HCT116 (cell line): Measurements from ENCODE around the gene NUP133. TPM values are rescaled to one million over a fixed set of nuclear protein-coding genes. Genes with fewer than 3 reads are reported as not detected.

ENCODE experiments used
- ATAC-seq: fragments of 200-7000 bp; cut with Tn5 transposase; 2 replicates; pipeline ENCODE4 v1.9.1; 2020; ENCODE audit warnings: mild to moderate bottlenecking, moderate library complexity
- BruUV-seq: library from RNA; stranded (reverse); fragments of 400-500 nt; replicated peaks from 2 replicates; lab custom pipeline; 2021; lab: Mats Ljungman, UMichigan
- CTCF ChIA-PET: fragments of 300-600 bp; sonication (Branson Sonifier 250); formaldehyde crosslinking; loops from one replicate; lab custom pipeline; 2021; ENCODE audit warnings: antibody characterized with exemption; lab: Charles Lee
- POLR2A ChIA-PET: fragments of 300-600, 350-600 bp; sonication (Branson Sonifier 250); formaldehyde crosslinking; loops from one replicate; lab custom pipeline; 2021; ENCODE audit warnings: antibody characterized with exemption; lab: Charles Lee
- RAD21 ChIA-PET, 2 experiments: fragments of 300-600 bp; sonication (Branson Sonifier 250); formaldehyde crosslinking; loops; one replicate each; lab custom pipeline; 2023; ENCODE audit warnings: low total read pairs in 2 of 2; ENCODE audit not compliant: uncharacterized antibody in 2 of 2, unreplicated experiment in 2 of 2, low non-redundant PET in 1 of 2; lab: Charles Lee
- DNase-seq: peaks from one replicate; pipeline ENCODE4 v3.0.0-alpha.2; 2010; ENCODE audit warnings: low read depth, low spot score
- H2AFZ ChIP-seq: fragments of 200-600 bp; shearing (Covaris generic), sonication (generic); 2 replicates; pipeline ENCODE4 v1.6.1; 2017; ENCODE audit warnings: low read depth, mixed run types, mixed read lengths, antibody characterized with exemption, low read length; ENCODE audit not compliant: poor library complexity, severe bottlenecking
- H3K27ac ChIP-seq: 2 replicates; pipeline ENCODE4 v1.5.1; 2012; ENCODE audit warnings: low read depth, low read length
- H3K27me3 ChIP-seq: fragments of 200-600 bp; sonication (generic); 2 replicates; pipeline ENCODE4 v1.6.1; 2016; ENCODE audit warnings: mixed run types, low read length, mixed read lengths; ENCODE audit not compliant: insufficient read depth
- H3K36me3 ChIP-seq, 2 experiments: fragments of 200-500 bp in 1 of 2; fragments of 200-600 bp in 1 of 2; sonication (Bioruptor generic) in 1 of 2; sonication (generic) in 1 of 2; 2 replicates each; pipeline versions ENCODE4 v1.5.1 to v1.6.1; 2014 to 2016; ENCODE audit warnings: low read length in 2 of 2, inconsistent platforms in 1 of 2, mixed read lengths in 1 of 2, mixed run types in 1 of 2; ENCODE audit not compliant: insufficient read depth in 2 of 2, control insufficient read depth in 1 of 2
- H3K4me1 ChIP-seq, 2 experiments: fragments of 200-600 bp in 1 of 2; sonication (generic) in 1 of 2; 2 replicates each; pipeline versions ENCODE4 v1.5.1 to v1.6.1; 2012 to 2017; ENCODE audit warnings: low read length in 2 of 2, inconsistent platforms in 1 of 2, mild to moderate bottlenecking in 1 of 2, mixed read lengths in 1 of 2, mixed run types in 1 of 2, moderate library complexity in 1 of 2; ENCODE audit not compliant: insufficient read depth in 2 of 2, control insufficient read depth in 1 of 2
- H3K4me2 ChIP-seq: fragments of 200-600 bp; sonication (generic); 2 replicates; pipeline ENCODE4 v1.6.1; 2017; ENCODE audit warnings: mixed run types, low read length, mixed read lengths
- H3K4me3 ChIP-seq, 2 experiments: fragments of 200-600 bp in 1 of 2; sonication (generic) in 1 of 2; replicated peaks in 1 of 2; 2 replicates each; pipeline ENCODE4 v1.5.1; 2011 to 2016; ENCODE audit warnings: low read length in 2 of 2, control low read depth in 1 of 2, low read depth in 1 of 2, mild to moderate bottlenecking in 1 of 2, mixed read lengths in 1 of 2, mixed run types in 1 of 2
- H3K79me2 ChIP-seq: fragments of 200-600 bp; sonication (generic); 2 replicates; pipeline ENCODE4 v1.6.1; 2017; ENCODE audit warnings: mild to moderate bottlenecking, mixed run types, low read length, moderate library complexity, mixed read lengths; ENCODE audit not compliant: insufficient read depth
- H3K9ac ChIP-seq: fragments of 200-600 bp; sonication (generic); 2 replicates; pipeline ENCODE4 v1.6.1; 2016; ENCODE audit warnings: low read length, mixed read lengths
- H3K9me2 ChIP-seq: fragments of 200-600 bp; sonication (generic), shearing (Covaris generic); 2 replicates; pipeline ENCODE4 v1.6.1; 2017; ENCODE audit warnings: mixed run types, mild to moderate bottlenecking, moderate library complexity; ENCODE audit not compliant: insufficient read depth
- H3K9me3 ChIP-seq, 2 experiments: fragments of 200-500 bp in 1 of 2; fragments of 200-600 bp in 1 of 2; sonication (Bioruptor generic) in 1 of 2; sonication (generic) in 1 of 2; 2 replicates each; pipeline ENCODE4 v1.6.1; 2014 to 2017; ENCODE audit warnings: low read length in 2 of 2, mixed read lengths in 2 of 2, inconsistent platforms in 1 of 2, low read depth in 1 of 2, mild to moderate bottlenecking in 1 of 2, mixed run types in 1 of 2, moderate library complexity in 1 of 2; ENCODE audit not compliant: control insufficient read depth in 1 of 2, insufficient read depth in 1 of 2
- H4K20me1 ChIP-seq: fragments of 200-600 bp; sonication (generic), shearing (Covaris generic); 2 replicates; pipeline ENCODE4 v1.6.1; 2017; ENCODE audit warnings: mixed run types, mild to moderate bottlenecking, moderate library complexity; ENCODE audit not compliant: insufficient read depth
- EGR1 ChIP-seq: IDR thresholded peaks from 2 replicates; pipeline ENCODE4 v1.6.1; 2012; ENCODE audit warnings: low read depth
- EZH2 ChIP-seq: fragments of 200-600 bp; sonication (generic); IDR thresholded peaks from 2 replicates; pipeline ENCODE4 v1.6.1; 2017; ENCODE audit warnings: antibody characterized with exemption, mixed run types
- MAX ChIP-seq: IDR thresholded peaks from 2 replicates; pipeline ENCODE4 v1.6.1; 2012
- RAD21 ChIP-seq: IDR thresholded peaks from 2 replicates; pipeline ENCODE4 v1.6.1; 2012; ENCODE audit warnings: low read depth, mild to moderate bottlenecking
- REST ChIP-seq: IDR thresholded peaks from 2 replicates; pipeline ENCODE4 v1.6.1; 2012; ENCODE audit warnings: low read depth
- TCF7L2 ChIP-seq: IDR thresholded peaks from 2 replicates; pipeline ENCODE4 v1.7.0; 2011; ENCODE audit warnings: borderline replicate concordance, inconsistent platforms; ENCODE audit not compliant: insufficient read depth, insufficient read length; ENCODE audit errors: extremely low read depth
- ZBTB33 ChIP-seq: IDR thresholded peaks from 2 replicates; pipeline ENCODE4 v1.6.1; 2011; ENCODE audit warnings: mild to moderate bottlenecking, low read length, moderate library complexity; ENCODE audit not compliant: insufficient replicate concordance; ENCODE audit errors: extremely low read depth
- intact Hi-C: fragments of 100-400 bp; cut with micrococcal nuclease; formaldehyde crosslinking; loops from 2 replicates; pipeline ENCODE4 v1.10.0; 2022
- total RNA-seq: library from RNA; stranded (reverse); gene quantifications from one replicate; pipeline ENCODE4 v1.2.1, GENCODE V29; 2021; ENCODE audit not compliant: unreplicated experiment

Gene NUP133
- total RNA-seq, 1 experiment from 2014 or later = 52.5 TPM

- CTCF ChIA-PET = no interaction called here
- Histone ChIP-seq H3K9ac (no peak overlapping the region), H2AFZ (no peak overlapping the region), H4K20me1 (no peaks in the 10 kb centered on the region), H3K9me2 (no peaks in the 10 kb centered on the region), H3K4me2 (no peak overlapping the region), H3K4me3 (no peak overlapping the region), H3K27ac (no peak overlapping the region), H3K36me3 (peaks cover 2 to 13% of the 10 kb centered on the region in 2 experiments; a peak in 2 of 4 replicates), H3K9me3 (no peaks in the 10 kb centered on the region), H3K79me2 (peaks cover 3% of the 10 kb centered on the region; the same call in 1 of the 2 replicates), H3K4me1 (no peaks in the 10 kb centered on the region), H3K27me3 (no peaks in the 10 kb centered on the region)
- RAD21 ChIA-PET = no interaction called here
- TF ChIP-seq REST (no peak), EGR1 (no peak)
- intact Hi-C loops = no loop called here
- POLR2A ChIA-PET = no interaction called here
- BruUV-seq = no TSS peak
- DNase-seq (no peak), ATAC-seq (no peak)
Measured at GRCh38 chr1:229547542-229547941, 39.4 kb upstream of the NUP133 start.

GRCh38 chr1:229544587-229544986 lies 36.4 kb upstream of the NUP133 start:
- no peak overlapping the region for H3K4me3 ChIP-seq
- H3K4me1 ChIP-seq = no peaks in the 10 kb centered on the region
- H3K4me2 ChIP-seq = no peak overlapping the region
- RAD21 ChIA-PET = no interaction called here
- POLR2A ChIA-PET = no interaction called here
- no peak for TF ChIP-seq EGR1
- TF ChIP-seq ZBTB33 = no peak
- TF ChIP-seq TCF7L2 = no peak
- TF ChIP-seq RAD21 = no peak
- no peak for TF ChIP-seq EZH2
- TF ChIP-seq MAX = no peak
- H4K20me1 ChIP-seq = no peaks in the 10 kb centered on the region
- no peak overlapping the region for H2AFZ ChIP-seq
- no peak overlapping the region for H3K27ac ChIP-seq
- ATAC-seq (no peak), DNase-seq (no peak)
- H3K9me3 ChIP-seq = no peaks in the 10 kb centered on the region
- CTCF ChIA-PET = no interaction called here
- no peak overlapping the region for H3K9ac ChIP-seq
- H3K79me2 ChIP-seq = peaks cover 3% of the 10 kb centered on the region; the same call in 1 of the 2 replicates
- intact Hi-C loops = no loop called here
- H3K9me2 ChIP-seq = no peaks in the 10 kb centered on the region
- no peaks in the 10 kb centered on the region for H3K27me3 ChIP-seq
- peaks cover 8 to 13% of the 10 kb centered on the region in 2 experiments for H3K36me3 ChIP-seq
- no TSS peak for BruUV-seq
